Right atrium auricular region (tissue), 2 donors: Measurements from ENCODE around the gene PAX2. TPM values are rescaled to one million over a fixed set of nuclear protein-coding genes. Genes with fewer than 3 reads are reported as not detected.

Source experiments
- DNase-seq: peaks from one replicate; pipeline ENCODE4 v3.0.0-alpha.2; 2019; ENCODE audit warnings: low spot score
- H3K27ac ChIP-seq, 2 donors: fragments of 200-600 bp; sonication (generic); 1 replicate in 1 of 2; 2 replicates in 1 of 2; pipeline ENCODE4 v1.5.1; 2016 to 2019
- H3K27me3 ChIP-seq, 2 donors: fragments of 200-600 bp; sonication (generic); one replicate each; pipeline versions ENCODE4 v1.5.1 to v1.6.0; 2017 to 2019
- H3K36me3 ChIP-seq: fragments of 200-600 bp; sonication (generic); one replicate; pipeline ENCODE4 v1.5.1; 2016
- H3K4me1 ChIP-seq, 2 donors: fragments of 200-600 bp; sonication (generic); one replicate each; pipeline versions ENCODE4 v1.5.1 to v1.6.0; 2017 to 2019
- H3K4me3 ChIP-seq, 2 donors: fragments of 200-600 bp; sonication (generic); 1 replicate in 1 of 2; 2 replicates in 1 of 2; pipeline ENCODE4 v1.5.1; 2017 to 2019; ENCODE audit warnings: mild to moderate bottlenecking in 1 of 2, moderate library complexity in 1 of 2
- H3K9me3 ChIP-seq, 2 donors: fragments of 200-600 bp; sonication (generic); one replicate each; pipeline ENCODE4 v1.5.1; 2019
- CTCF ChIP-seq, 2 donors: fragments of 200-600 bp; sonication (generic); IDR thresholded peaks; one replicate each; pipeline ENCODE4 v1.5.1; 2019; ENCODE audit warnings: antibody characterized with exemption in 2 of 2
- total RNA-seq, 2 donors: library from RNA; depleted of rRNA; stranded (reverse); fragments of >200 nt; gene quantifications; one replicate each; pipeline ENCODE4 v1.1.0, GENCODE V29; 2016

The PAX2 gene
- total RNA-seq, 2 donors from 2014 or later = not detected

- Histone ChIP-seq H3K4me1 (peaks cover 0 to 74% of the 10 kb centered on the region in 2 donors), H3K4me3 (no peak overlapping the region), H3K36me3 (no peaks in the 10 kb centered on the region), H3K9me3 (no peaks in the 10 kb centered on the region), H3K27me3 (peaks cover 78 to 94% of the 10 kb centered on the region in 2 donors), H3K27ac (no peak overlapping the region)
- no peak for DNase-seq
- TF ChIP-seq CTCF (IDR thresholded peaks at IDR 0.05) = no peak
Observed at GRCh38 chr10:100742076-100742771, 3.2 kb upstream of the PAX2 start.

GRCh38 chr10:100742936-100743335 is 2.4 kb upstream of the PAX2 start:
- Histone ChIP-seq H3K9me3 (no peaks in the 10 kb centered on the region), H3K27me3 (peaks cover 78 to 94% of the 10 kb centered on the region in 2 donors), H3K27ac (no peak overlapping the region), H3K4me1 (peaks cover 0 to 74% of the 10 kb centered on the region in 2 donors), H3K36me3 (no peaks in the 10 kb centered on the region), H3K4me3 (no peak overlapping the region)
- no peak for TF ChIP-seq CTCF (IDR thresholded peaks at IDR 0.05)
- no peak for DNase-seq

- no peak overlapping the region for H3K27ac ChIP-seq
- peaks cover 79 to 94% of the 10 kb centered on the region in 2 donors for H3K27me3 ChIP-seq
- H3K36me3 ChIP-seq = no peaks in the 10 kb centered on the region
- no peak overlapping the region for H3K4me3 ChIP-seq
- H3K4me1 ChIP-seq = peaks cover 0 to 77% of the 10 kb centered on the region in 2 donors
- TF ChIP-seq CTCF (IDR thresholded peaks at IDR 0.05) = peak in 1 of 2 donors; percentile 61
- H3K9me3 ChIP-seq = no peaks in the 10 kb centered on the region
- DNase-seq = peak; percentile 66
Observed at GRCh38 chr10:100743626-100744135, 1.7 kb upstream of the PAX2 start.

GRCh38 chr10:100744136-100744986 is 1.0 kb upstream of the PAX2 start:
- no peak for TF ChIP-seq CTCF (IDR thresholded peaks at IDR 0.05)
- DNase-seq = no peak
- Histone ChIP-seq H3K27ac (no peak overlapping the region), H3K27me3 (peaks cover 81 to 92% of the 10 kb centered on the region in 2 donors), H3K4me3 (peak overlapping the region in 1 of 2 donors; percentile 42), H3K9me3 (no peaks in the 10 kb centered on the region), H3K36me3 (no peaks in the 10 kb centered on the region), H3K4me1 (peaks cover 0 to 77% of the 10 kb centered on the region in 2 donors)

GRCh38 chr10:100745882-100746783 is 751 bp downstream of the PAX2 start:
- DNase-seq = no peak
- Histone ChIP-seq H3K4me1 (peaks cover 0 to 72% of the 10 kb centered on the region in 2 donors), H3K27me3 (peaks cover 79 to 90% of the 10 kb centered on the region in 2 donors), H3K4me3 (peak overlapping the region in 1 of 2 donors; percentile 42), H3K36me3 (no peaks in the 10 kb centered on the region), H3K27ac (no peak overlapping the region), H3K9me3 (no peaks in the 10 kb centered on the region)
- no peak for TF ChIP-seq CTCF (IDR thresholded peaks at IDR 0.05)
